HepG2 (cell line): ENCODE results near the gene ZCCHC24. TPM values are rescaled to one million over a fixed set of nuclear protein-coding genes. Genes with fewer than 3 reads are reported as not detected.

ENCODE experiments used
- AKAP8 ChIP-seq: sonication (generic); formaldehyde crosslinking; IDR thresholded peaks from 2 replicates; pipeline ENCODE4 v1.5.1; 2020; ENCODE audit warnings: mild to moderate bottlenecking, missing genetic modification reagents
- ARID2 ChIP-seq: sonication (generic); formaldehyde crosslinking; IDR thresholded peaks from 2 replicates; pipeline ENCODE4 v1.8.1; 2022; ENCODE audit warnings: mild to moderate bottlenecking, missing genetic modification reagents, borderline replicate concordance
- ERF ChIP-seq: IDR thresholded peaks from 2 replicates; pipeline ENCODE4 v1.6.1; 2018; ENCODE audit warnings: missing biosample characterization, missing genetic modification reagents
- FOXA1 ChIP-seq, 2 experiments: fragments of 450-650 bp in 1 of 2; sonication (generic) in 1 of 2; formaldehyde crosslinking in 1 of 2; IDR thresholded peaks; 2 replicates each; pipeline versions ENCODE4 v1.4.0 to v1.6.1; 2016 to 2020; ENCODE audit warnings: missing genetic modification reagents in 1 of 2
- HDAC2 ChIP-seq: sonication (generic); formaldehyde crosslinking; IDR thresholded peaks from 2 replicates; pipeline ENCODE4 v1.4.0; 2020; ENCODE audit warnings: missing genetic modification reagents
- HOXA3 ChIP-seq: sonication (generic); formaldehyde crosslinking; IDR thresholded peaks from 2 replicates; pipeline ENCODE4 v1.5.0; 2020; ENCODE audit warnings: missing genetic modification reagents
- IKZF5 ChIP-seq: IDR thresholded peaks from 2 replicates; pipeline ENCODE4 v1.6.1; 2018; ENCODE audit warnings: missing genetic modification reagents, mild to moderate bottlenecking, missing compliant biosample characterization
- IRF1 ChIP-seq: sonication (generic); formaldehyde crosslinking; IDR thresholded peaks from 2 replicates; pipeline ENCODE4 v1.4.0; 2020; ENCODE audit warnings: low read depth, mild to moderate bottlenecking, missing genetic modification reagents
- KAT8 ChIP-seq: IDR thresholded peaks from 2 replicates; pipeline ENCODE4 v1.6.1; 2016; ENCODE audit warnings: missing genetic modification reagents, missing compliant biosample characterization
- KDM6A ChIP-seq: IDR thresholded peaks from 2 replicates; pipeline ENCODE4 v1.6.1; 2016; ENCODE audit warnings: low read depth
- PCBP2 ChIP-seq: fragments of 200-400 bp; formaldehyde crosslinking; optimal IDR thresholded peaks from 2 replicates; pipeline ENCODE3; 2018; ENCODE audit warnings: low read length, low read depth; ENCODE audit not compliant: poor library complexity, severe bottlenecking
- SAFB2 ChIP-seq: sonication (generic); formaldehyde crosslinking; IDR thresholded peaks from 2 replicates; pipeline ENCODE4 v1.5.1; 2020; ENCODE audit warnings: missing genetic modification reagents, low read depth, mild to moderate bottlenecking, borderline replicate concordance
- STAG1 ChIP-seq: sonication (generic); formaldehyde crosslinking; IDR thresholded peaks from 2 replicates; pipeline ENCODE4 v1.4.0; 2020; ENCODE audit warnings: missing genetic modification reagents
- UBTF ChIP-seq: sonication (generic); formaldehyde crosslinking; IDR thresholded peaks from 2 replicates; pipeline ENCODE4 v1.4.0; 2020; ENCODE audit warnings: mild to moderate bottlenecking, missing genetic modification reagents
- XBP1 ChIP-seq: sonication (generic); formaldehyde crosslinking; IDR thresholded peaks from 2 replicates; pipeline ENCODE4 v1.5.0; 2020; ENCODE audit warnings: missing genetic modification reagents
- ZKSCAN8 ChIP-seq: IDR thresholded peaks from 2 replicates; pipeline ENCODE4 v1.6.1; 2016; ENCODE audit warnings: borderline replicate concordance, missing genetic modification reagents, missing compliant biosample characterization
- ZNF136 ChIP-seq: sonication (generic); formaldehyde crosslinking; IDR thresholded peaks from 2 replicates; pipeline ENCODE4 v1.8.1; 2022; ENCODE audit warnings: low read depth, mild to moderate bottlenecking, moderate library complexity, missing genetic modification reagents
- ZNF329 ChIP-seq: sonication (generic); formaldehyde crosslinking; IDR thresholded peaks from 2 replicates; pipeline ENCODE4 v1.9.0; 2021; ENCODE audit warnings: low read depth, mild to moderate bottlenecking, missing genetic modification reagents
- ZNF33B ChIP-seq: sonication (generic); formaldehyde crosslinking; IDR thresholded peaks from 2 replicates; pipeline ENCODE4 v1.5.1; 2020; ENCODE audit warnings: mild to moderate bottlenecking, missing genetic modification reagents
- ZNF678 ChIP-seq: sonication (generic); formaldehyde crosslinking; IDR thresholded peaks from 2 replicates; pipeline ENCODE4 v1.4.0; 2020; ENCODE audit warnings: mild to moderate bottlenecking, missing genetic modification reagents
- ZNF883 ChIP-seq: sonication (generic); formaldehyde crosslinking; IDR thresholded peaks from 2 replicates; pipeline ENCODE4 v1.5.1; 2020; ENCODE audit warnings: mild to moderate bottlenecking, missing genetic modification reagents; ENCODE audit errors: not compliant biosample characterization
- polyA plus RNA-seq, 8 experiments: library from polyadenylated mRNA; depleted of rRNA in 3 of 8; stranded (reverse) in 7 of 8; unstranded in 1 of 8; fragments of >200 nt; fragmentation: Illumina TruSeq in 4 of 8; extraction: Trizol in 4 of 8; gene quantifications; 2 replicates each; pipeline versions ENCODE4 v1.2.1 to v1.2.3, GENCODE V29; 2011 to 2016; ENCODE audit warnings: low read depth in 4 of 8, missing spikeins in 1 of 8, mixed read lengths in 1 of 8; ENCODE audit not compliant: insufficient read depth in 1 of 8
- total RNA-seq, 5 experiments: library from RNA; depleted of rRNA; stranded (reverse); fragments of >200 nt; fragmentation: Illumina TruSeq; extraction: Trizol; gene quantifications; 2 replicates each; pipeline ENCODE4 v1.2.3, GENCODE V29; 2016; ENCODE audit warnings: low read depth in 1 of 5
- TF ChIP-seq, protein P1 (sequence below): sonication (generic); formaldehyde crosslinking; conservative IDR thresholded peaks from 2 replicates; pipeline ENCODE4 v1.5.0; 2020; ENCODE audit warnings: missing genetic modification reagents
- TF ChIP-seq, protein P2 (sequence below): sonication (generic); formaldehyde crosslinking; IDR thresholded peaks from 2 replicates; pipeline ENCODE4 v1.8.0; 2022; ENCODE audit warnings: missing genetic modification reagents, mild to moderate bottlenecking, inconsistent platforms, borderline replicate concordance

ZCCHC24 gene
- total and polyA plus RNA-seq, 2 of the 13 experiments (the other 11 are each of a cell fraction or from before 2014, with no cell fraction given): 3.1 to 7.9 TPM

DNA sequence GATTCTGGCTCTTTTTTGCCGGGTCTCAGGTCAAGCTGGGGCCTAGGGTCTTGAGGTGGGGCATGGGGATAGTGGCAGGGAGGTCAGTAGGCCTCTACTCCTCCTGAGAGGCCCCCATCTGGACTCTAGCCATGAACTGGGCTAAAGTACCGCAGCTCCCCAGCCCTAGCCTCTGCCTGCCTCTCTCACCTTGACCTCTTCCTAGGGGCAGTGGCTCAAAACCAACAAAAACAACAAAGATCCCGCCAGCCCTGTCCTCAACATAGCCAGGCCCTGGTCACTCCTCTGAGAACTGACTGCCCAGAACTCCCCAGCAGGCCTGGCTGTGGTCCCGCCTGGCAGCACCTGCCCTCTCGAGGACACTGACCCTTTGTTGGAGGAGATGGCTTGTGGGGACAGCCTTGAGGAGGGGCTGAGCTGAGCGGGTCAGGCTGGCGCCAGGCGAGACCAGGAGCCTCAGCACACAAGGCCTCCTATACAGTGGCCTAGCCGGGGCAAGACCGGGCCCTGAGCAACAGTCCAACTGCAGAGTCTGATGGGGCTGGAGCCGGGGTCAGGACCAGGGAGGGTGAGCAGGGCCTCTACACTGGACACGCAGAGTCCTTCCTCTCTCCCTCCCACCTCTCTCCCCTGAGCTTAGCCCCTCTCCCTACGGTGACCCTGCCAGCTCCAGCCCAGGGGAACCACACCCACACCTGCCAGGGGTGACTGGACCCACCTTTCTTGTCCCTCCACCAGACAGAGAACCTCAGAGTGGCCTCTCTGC, 109.8 kb downstream of the ZCCHC24 start (continued):
- TF ChIP-seq ARID2 (CRISPR knock-in tag) (no peak), IRF1 (CRISPR knock-in tag) (no peak), IKZF5 (CRISPR knock-in tag) (peak; percentile 95), ERF (CRISPR knock-in tag) (no peak; the same call in 1 of the 2 replicates), XBP1 (CRISPR knock-in tag) (no peak), AKAP8 (CRISPR knock-in tag) (peak; percentile 90; the same call in 1 of the 2 replicates), HDAC2 (CRISPR knock-in tag) (peak; percentile 84), ZNF33B (CRISPR knock-in tag) (no peak), ZNF136 (CRISPR knock-in tag) (peak; percentile 45; the same call in 1 of the 2 replicates), KAT8 (CRISPR knock-in tag) (peak; percentile 86), KDM6A (CRISPR knock-in tag) (peak; percentile 80), ZNF329 (0 out of 2 replicates have a peak, but pooled peaks have one; percentile 50), SAFB2 (CRISPR knock-in tag) (peak; percentile 43; the same call in 1 of the 2 replicates), PCBP2 (no peak), STAG1 (peak; percentile 19; the same call in 1 of the 2 replicates), UBTF (CRISPR knock-in tag) (peak; percentile 97), ZNF678 (no peak), ZKSCAN8 (CRISPR knock-in tag) (peak; percentile 89), ZNF883 (CRISPR knock-in tag) (no peak), FOXA1 (IDR thresholded peaks at IDR 0.05) (no peak), FOXA1 (CRISPR knock-in tag; IDR thresholded peaks at IDR 0.05) (peak; percentile 68; the same call in 1 of the 2 replicates), HOXA3 (CRISPR knock-in tag) (peak; percentile 85)
- TF ChIP-seq, protein P1, sequence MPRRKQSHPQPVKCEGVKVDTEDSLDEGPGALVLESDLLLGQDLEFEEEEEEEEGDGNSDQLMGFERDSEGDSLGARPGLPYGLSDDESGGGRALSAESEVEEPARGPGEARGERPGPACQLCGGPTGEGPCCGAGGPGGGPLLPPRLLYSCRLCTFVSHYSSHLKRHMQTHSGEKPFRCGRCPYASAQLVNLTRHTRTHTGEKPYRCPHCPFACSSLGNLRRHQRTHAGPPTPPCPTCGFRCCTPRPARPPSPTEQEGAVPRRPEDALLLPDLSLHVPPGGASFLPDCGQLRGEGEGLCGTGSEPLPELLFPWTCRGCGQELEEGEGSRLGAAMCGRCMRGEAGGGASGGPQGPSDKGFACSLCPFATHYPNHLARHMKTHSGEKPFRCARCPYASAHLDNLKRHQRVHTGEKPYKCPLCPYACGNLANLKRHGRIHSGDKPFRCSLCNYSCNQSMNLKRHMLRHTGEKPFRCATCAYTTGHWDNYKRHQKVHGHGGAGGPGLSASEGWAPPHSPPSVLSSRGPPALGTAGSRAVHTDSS: no peak
- TF ChIP-seq, protein P2, sequence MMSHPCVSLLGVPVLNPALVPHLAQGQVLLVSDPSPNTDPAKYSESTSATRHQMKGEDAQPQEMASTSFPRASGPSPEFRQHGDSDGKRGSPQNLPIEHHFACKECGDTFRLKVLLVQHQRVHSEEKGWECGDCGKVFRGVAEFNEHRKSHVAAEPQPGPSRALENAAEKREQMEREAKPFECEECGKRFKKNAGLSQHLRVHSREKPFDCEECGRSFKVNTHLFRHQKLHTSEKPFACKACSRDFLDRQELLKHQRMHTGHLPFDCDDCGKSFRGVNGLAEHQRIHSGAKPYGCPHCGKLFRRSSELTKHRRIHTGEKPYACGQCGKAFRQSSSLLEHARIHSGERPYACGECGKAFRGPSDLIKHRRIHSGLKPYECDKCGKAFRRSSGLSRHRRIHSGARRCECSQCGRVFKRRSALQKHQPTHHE (CRISPR knock-in tag): no peak; the same call in 1 of the 2 replicates
